Activated naive CD8-positive, alpha-beta T cell treated with anti-CD3 and anti-CD28 coated beads, Interleukin-2, amount 10 ng/mL, durations not matched to agents 7 days and 5 days (primary cell): ENCODE measurements around the gene BHLHA15. TPM values are rescaled to one million over a fixed set of nuclear protein-coding genes. Genes with fewer than 3 reads are reported as not detected.

ENCODE experiments used
- ATAC-seq: fragments of 150-1000 bp; cut with Tn5 transposase; one replicate; pipeline ENCODE4 v1.10.0; 2021; ENCODE audit warnings: low read depth, moderate library complexity
- POLR2A ChIA-PET: fragments of 350-600 bp; sonication (Branson Sonifier 250); formaldehyde crosslinking; loops from one replicate; lab custom pipeline; 2021; ENCODE audit warnings: antibody characterized with exemption; lab: Charles Lee
- DNase-seq: peaks from one replicate; pipeline ENCODE4 v3.0.0; 2021
- H3K27ac Mint-ChIP-seq: one replicate; pipeline ENCODE4 v1.8.0; 2022; ENCODE audit warnings: mild to moderate bottlenecking, mixed read lengths
- H3K27me3 Mint-ChIP-seq: one replicate; pipeline ENCODE4 v1.8.0; 2022; ENCODE audit warnings: mild to moderate bottlenecking, moderate library complexity, mixed read lengths
- H3K36me3 Mint-ChIP-seq: one replicate; pipeline ENCODE4 v1.8.0; 2021; ENCODE audit warnings: mild to moderate bottlenecking, mixed read lengths
- H3K4me1 Mint-ChIP-seq: one replicate; pipeline ENCODE4 v1.8.0; 2021; ENCODE audit warnings: mixed read lengths
- H3K4me3 Mint-ChIP-seq: one replicate; pipeline ENCODE4 v1.8.0; 2022; ENCODE audit warnings: mild to moderate bottlenecking, moderate library complexity, mixed read lengths
- H3K9me3 Mint-ChIP-seq: one replicate; pipeline ENCODE4 v1.8.0; 2021; ENCODE audit warnings: mixed read lengths
- total RNA-seq, 2 experiments: library from RNA; stranded (reverse); gene quantifications; one replicate each; pipeline ENCODE4 v1.2.3, GENCODE V29; 2021

The BHLHA15 gene
- total RNA-seq, 2 experiments from 2014 or later = not detected

DNA sequence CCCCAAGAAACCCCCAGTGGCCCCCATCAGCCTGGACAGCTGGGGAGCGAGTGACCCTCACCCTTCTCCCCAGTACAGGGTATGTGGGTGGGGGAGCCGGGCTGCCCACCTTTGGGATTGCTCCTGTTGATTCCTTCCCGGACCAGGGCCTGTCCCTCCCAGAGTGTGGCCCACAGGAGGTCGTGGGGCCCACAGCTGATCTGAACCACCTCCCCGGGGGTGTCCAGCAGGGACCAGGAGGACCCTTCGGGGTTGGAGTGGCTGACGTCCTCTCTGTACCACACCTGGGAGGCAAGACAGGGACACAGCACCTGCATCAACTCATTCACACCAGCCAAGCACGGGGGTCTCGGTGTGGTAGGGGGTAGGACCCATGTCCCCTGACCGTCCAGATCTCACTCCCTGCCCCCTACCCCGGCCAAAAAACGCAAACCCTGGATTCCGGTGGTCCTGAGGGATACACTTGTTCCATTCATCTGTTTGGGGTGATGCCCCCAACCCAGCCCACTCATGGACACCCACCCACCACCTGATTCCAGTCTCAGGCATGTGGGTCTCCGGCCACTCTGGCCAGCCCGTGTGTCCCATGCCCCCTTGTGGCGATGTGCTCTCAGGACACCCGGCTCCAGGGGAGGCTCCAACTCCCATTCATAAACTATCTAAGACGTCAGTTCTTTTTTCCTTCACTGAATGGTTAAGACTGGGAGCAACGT is 29.9 kb downstream of the BHLHA15 start:
- Mint-ChIP-seq H3K27ac (no peak overlapping the region), H3K27me3 (no peaks in the 10 kb centered on the region), H3K36me3 (peaks cover 6% of the 10 kb centered on the region), H3K9me3 (no peaks in the 10 kb centered on the region), H3K4me1 (no peaks in the 10 kb centered on the region), H3K4me3 (no peak overlapping the region)
- DNase-seq (no peak), ATAC-seq (peak; percentile 43)
- POLR2A ChIA-PET = interaction anchor here (0.8 to 1.1 kb wide), 2 partner anchors 10 to 220 kb away, joined by 4 read pairs; no protein-coding TSS in a partner anchor

DNA sequence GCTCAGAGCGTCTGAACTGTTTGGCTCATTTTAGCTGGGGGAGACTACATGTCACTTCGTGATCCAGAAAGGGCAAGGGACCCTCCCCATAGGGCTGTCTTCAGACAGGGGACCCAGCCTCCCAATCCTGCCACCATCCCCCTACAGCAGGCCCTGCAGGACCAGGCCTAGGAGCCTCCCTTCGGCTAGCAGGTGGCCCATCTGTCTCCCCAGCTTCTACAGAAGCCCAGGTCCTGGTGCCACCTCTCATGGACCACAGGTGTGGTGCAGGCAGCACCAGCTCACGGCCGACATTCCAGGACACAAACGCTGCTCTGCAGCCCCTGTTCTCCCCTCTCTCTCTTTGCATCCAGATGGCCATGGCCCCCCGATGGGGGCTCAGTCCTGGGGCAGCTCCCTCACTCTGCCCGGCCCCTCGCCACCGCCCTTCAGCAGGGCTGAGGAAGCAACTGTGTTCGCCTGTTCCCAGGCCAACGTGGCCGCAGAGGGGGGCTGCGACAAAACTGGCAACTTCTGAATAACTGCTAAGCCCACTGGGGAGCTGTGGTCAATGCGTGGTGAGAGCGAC is 30.5 kb downstream of the BHLHA15 start:
- Mint-ChIP-seq H3K4me3 (no peak overlapping the region), H3K27ac (no peak overlapping the region), H3K9me3 (no peaks in the 10 kb centered on the region), H3K36me3 (peaks cover 6% of the 10 kb centered on the region), H3K27me3 (no peaks in the 10 kb centered on the region), H3K4me1 (no peaks in the 10 kb centered on the region)
- POLR2A ChIA-PET = interaction anchor here (1.1 kb wide), 1 partner anchor 10 kb away, joined by 4 read pairs; no protein-coding TSS in a partner anchor
- ATAC-seq (no peak), DNase-seq (no peak)

DNA sequence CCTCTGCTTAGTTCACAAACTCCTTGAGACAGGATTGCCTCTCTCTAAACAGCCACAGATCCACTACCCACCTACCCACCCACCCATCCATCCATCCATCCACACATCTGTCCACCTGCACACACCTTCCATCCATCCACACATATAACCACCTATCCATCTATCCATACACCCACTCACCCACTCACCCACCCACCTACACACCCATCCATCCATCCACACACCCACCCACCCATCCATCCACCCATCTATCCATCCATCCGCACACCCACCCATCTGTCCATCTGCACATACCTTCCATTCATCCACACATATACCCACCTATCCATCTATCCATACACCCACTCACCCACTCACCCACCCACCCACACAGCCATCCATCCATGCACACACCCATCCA is 31.1 kb downstream of the BHLHA15 start:
- ATAC-seq (no peak), DNase-seq (no peak)
- Mint-ChIP-seq H3K4me1 (no peaks in the 10 kb centered on the region), H3K27ac (no peak overlapping the region), H3K27me3 (no peaks in the 10 kb centered on the region), H3K4me3 (no peak overlapping the region), H3K9me3 (no peaks in the 10 kb centered on the region), H3K36me3 (peaks cover 6% of the 10 kb centered on the region)
- POLR2A ChIA-PET = interaction anchor here (1.1 kb wide), 1 partner anchor 9 kb away, joined by 4 read pairs; no protein-coding TSS in a partner anchor

DNA sequence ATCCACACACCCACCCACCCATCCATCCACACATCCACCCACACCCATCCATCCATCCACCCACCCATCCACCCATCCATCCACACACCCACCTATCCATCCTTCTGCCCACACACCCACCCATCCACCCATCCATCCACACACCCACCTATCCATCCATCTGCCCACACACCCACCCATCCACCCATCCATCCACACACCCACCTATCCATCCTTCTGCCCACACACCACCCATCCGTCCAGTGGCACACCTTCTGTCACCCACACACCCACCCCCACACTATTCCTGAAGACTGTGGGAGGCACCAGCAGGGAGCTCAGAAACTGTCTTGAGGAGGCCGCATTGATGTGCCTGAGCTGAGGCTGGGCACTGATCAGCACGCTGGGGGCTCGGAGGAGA is 31.7 kb downstream of the BHLHA15 start:
- H3K27ac Mint-ChIP-seq = no peak overlapping the region
- peaks cover 7% of the 10 kb centered on the region for H3K36me3 Mint-ChIP-seq
- no peak overlapping the region for H3K4me3 Mint-ChIP-seq
- H3K4me1 Mint-ChIP-seq = peaks cover under 1% of the 10 kb centered on the region
- POLR2A ChIA-PET = no interaction called here
- no peak for DNase-seq
- no peak for ATAC-seq
- H3K27me3 Mint-ChIP-seq = no peaks in the 10 kb centered on the region
- no peaks in the 10 kb centered on the region for H3K9me3 Mint-ChIP-seq

DNA sequence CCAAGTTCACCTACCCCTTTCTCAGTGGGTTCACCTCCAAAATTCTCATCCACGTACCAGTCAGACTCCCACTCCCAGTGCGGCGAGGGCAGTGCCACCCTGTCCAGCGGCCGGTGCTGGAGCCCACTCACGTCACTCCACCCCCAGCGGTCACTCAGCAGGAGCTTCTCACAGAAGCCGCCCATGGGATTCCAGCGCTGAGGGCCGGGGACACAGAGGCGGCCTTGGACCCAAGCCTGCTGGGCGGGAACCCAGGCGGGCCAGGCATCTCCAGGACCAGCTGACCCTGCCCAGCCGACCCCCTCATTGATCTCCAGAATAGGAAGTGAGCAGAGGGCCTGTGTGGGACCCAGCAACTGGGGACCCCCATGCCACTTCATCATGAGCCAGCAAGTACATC is 33.6 kb downstream of the BHLHA15 start:
- POLR2A ChIA-PET = no interaction called here
- no peak overlapping the region for H3K27ac Mint-ChIP-seq
- DNase-seq = no peak
- no peak for ATAC-seq
- no peak overlapping the region for H3K4me3 Mint-ChIP-seq
- no peaks in the 10 kb centered on the region for H3K27me3 Mint-ChIP-seq
- peaks cover 10% of the 10 kb centered on the region for H3K36me3 Mint-ChIP-seq
- H3K4me1 Mint-ChIP-seq = peaks cover 9% of the 10 kb centered on the region
- no peaks in the 10 kb centered on the region for H3K9me3 Mint-ChIP-seq

DNA sequence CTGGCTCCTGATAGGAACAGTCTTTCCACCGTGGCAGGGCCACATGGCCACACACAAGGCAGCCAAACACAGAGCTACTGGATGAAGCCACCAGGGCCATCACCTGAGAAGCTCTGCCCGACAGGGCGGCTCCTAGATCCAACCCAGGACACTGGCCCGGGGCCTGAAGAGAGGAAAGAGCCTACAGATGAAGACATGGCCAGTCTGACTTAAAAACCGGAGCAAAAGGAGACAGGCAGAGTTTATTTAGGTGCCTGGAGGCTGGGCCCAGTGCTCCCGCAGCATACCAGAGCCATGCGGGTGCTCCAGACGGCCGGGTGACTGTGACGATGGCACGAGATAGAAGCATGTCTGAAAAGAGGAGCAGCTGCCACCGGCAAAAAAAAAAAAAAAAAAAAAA is 36.9 kb downstream of the BHLHA15 start:
- Mint-ChIP-seq H3K36me3 (peaks cover 10% of the 10 kb centered on the region), H3K9me3 (no peaks in the 10 kb centered on the region), H3K4me1 (peaks cover 25% of the 10 kb centered on the region), H3K4me3 (no peak overlapping the region), H3K27me3 (no peaks in the 10 kb centered on the region), H3K27ac (peak overlapping the region; percentile 68)
- POLR2A ChIA-PET = no interaction called here
- ATAC-seq (no peak), DNase-seq (no peak)

DNA sequence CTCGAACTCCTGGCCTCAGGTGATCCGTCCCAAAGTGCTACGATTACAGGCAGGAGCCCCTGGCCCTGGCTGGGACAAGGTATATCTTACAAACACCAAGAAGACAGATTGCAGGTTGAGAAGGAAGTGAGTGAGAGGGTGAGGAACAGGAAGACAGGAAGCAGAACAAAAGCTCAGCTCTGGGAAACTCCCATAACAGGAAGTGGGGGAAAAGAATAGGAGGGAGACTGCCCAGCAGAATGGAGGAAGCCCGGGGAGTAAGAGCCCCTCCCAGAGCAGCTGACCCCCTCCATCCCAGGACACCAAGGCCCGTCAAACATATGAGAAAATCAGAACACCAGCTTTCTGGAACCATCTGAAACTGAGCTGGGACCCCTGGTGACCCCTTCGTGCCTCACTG is 37.9 kb downstream of the BHLHA15 start:
- no peaks in the 10 kb centered on the region for H3K27me3 Mint-ChIP-seq
- peak overlapping the region; percentile 64 for H3K4me3 Mint-ChIP-seq
- no peaks in the 10 kb centered on the region for H3K9me3 Mint-ChIP-seq
- peaks cover 10% of the 10 kb centered on the region for H3K36me3 Mint-ChIP-seq
- no peak for ATAC-seq
- peaks cover 29% of the 10 kb centered on the region for H3K4me1 Mint-ChIP-seq
- DNase-seq = no peak
- H3K27ac Mint-ChIP-seq = peak overlapping the region; percentile 94
- POLR2A ChIA-PET = interaction anchor here (1.2 kb wide), 1 partner anchor 46 kb away, joined by 3 read pairs; no protein-coding TSS in a partner anchor

DNA sequence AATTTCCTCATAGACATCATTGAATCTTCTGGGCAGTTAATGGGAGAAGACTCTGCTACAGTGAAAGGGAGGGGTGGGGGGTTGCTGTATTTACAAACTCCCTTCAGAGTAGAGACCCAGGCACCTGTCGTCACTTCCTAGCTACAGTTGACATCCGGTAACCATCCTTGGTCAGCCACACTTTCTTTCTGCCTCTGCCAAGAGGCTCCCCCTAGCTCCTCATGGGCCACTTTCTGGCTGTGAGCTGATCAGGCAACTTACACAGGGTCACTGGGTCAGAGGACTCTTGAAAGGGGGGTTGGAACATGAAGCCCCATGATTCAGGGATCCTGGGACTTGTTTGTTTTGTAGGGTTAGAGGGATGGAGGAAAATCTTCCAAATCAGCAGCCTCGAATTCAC is 39.5 kb downstream of the BHLHA15 start:
- H3K27me3 Mint-ChIP-seq = no peaks in the 10 kb centered on the region

DNA sequence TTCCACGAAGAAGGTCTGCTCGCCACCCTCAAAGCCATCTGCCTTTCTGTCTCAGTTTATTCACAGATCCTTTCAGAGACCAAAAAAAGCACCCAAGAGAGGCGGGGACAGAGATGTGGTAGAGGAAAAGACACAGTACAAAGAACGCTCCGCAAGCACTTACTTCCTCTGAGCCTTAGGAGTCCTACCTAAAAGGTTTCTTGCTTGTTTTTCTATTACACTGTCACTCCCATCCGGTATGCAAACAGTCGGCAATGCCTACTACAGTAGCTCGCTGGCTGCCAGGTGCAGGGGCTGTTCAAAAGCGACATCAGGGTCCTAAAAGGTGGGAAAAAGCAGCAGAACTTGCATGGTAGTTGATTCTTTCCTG is 40.0 kb downstream of the BHLHA15 start:
- Mint-ChIP-seq H3K36me3 (peaks cover 19% of the 10 kb centered on the region), H3K27ac (peak overlapping the region; percentile 94), H3K4me1 (peaks cover 43% of the 10 kb centered on the region), H3K4me3 (peak overlapping the region; percentile 94), H3K27me3 (no peaks in the 10 kb centered on the region), H3K9me3 (no peaks in the 10 kb centered on the region)
- ATAC-seq = peak; percentile 56
- DNase-seq = no peak
- POLR2A ChIA-PET = interaction anchor here (0.9 to 2.2 kb wide), 8 partner anchors 9 to 230 kb away, joined by 3 to 26 read pairs (median 4); partner anchors contain the start of gene BAIAP2L1

More for the DNA sequence above, 39.5 kb downstream of the BHLHA15 start:
- H3K4me1 Mint-ChIP-seq = peaks cover 39% of the 10 kb centered on the region
- DNase-seq (peak; percentile 53), ATAC-seq (peak; percentile 40)
- no peaks in the 10 kb centered on the region for H3K9me3 Mint-ChIP-seq
- H3K27ac Mint-ChIP-seq = peak overlapping the region; percentile 94
- peak overlapping the region; percentile 94 for H3K4me3 Mint-ChIP-seq
- POLR2A ChIA-PET = interaction anchor here (0.6 to 2.2 kb wide), 9 partner anchors 9 to 230 kb away, joined by 3 to 26 read pairs (median 4); partner anchors contain the start of gene BAIAP2L1
- peaks cover 18% of the 10 kb centered on the region for H3K36me3 Mint-ChIP-seq

DNA sequence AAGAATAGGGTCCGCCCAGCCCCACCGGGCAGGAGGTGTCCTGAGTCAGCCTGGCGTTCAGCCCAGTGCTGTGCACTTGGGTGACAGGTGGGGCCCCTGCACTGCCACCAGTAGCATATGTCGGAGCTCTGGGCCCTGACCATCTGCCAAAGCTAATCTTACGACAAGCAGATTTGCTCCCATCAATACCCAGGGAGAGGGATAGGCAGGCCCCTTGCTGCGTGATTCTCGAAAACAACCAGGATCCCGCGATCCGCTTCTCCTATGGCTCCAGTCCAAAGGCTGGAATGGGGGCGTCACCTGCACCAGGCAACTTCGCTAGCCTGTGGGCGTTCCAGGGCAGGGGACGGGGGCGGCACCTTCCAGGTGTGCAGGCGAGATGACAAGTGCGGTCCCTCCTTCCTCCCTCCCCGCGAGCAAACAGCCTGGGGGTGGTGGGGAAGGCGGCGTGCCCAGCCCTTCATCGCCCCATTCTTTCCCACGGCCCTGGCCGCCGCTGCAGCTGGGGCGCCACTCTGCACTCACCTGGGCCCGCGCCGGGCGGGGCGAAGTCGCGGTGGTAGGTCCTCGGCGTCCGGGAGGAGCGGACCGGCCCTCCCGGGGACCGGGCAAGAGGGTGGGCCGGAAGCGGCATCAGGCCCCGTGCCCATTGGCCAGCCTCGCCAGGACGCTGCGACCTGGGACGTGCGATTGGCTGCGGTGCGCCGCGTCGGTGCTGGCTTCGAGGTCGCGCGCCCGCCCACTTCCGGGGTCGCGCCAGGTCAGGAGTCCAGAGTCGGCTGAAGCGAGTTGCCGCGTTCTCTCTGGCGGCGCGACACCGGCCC is 40.6 kb downstream of the BHLHA15 start, which contains the start of gene TECPR1:
TECPR1 (minus strand) TSS at position 632 of the 824 bp plus-strand sequence. CDS start 6,086 bp downstream, outside the sequence.
- POLR2A ChIA-PET = interaction anchor here (1.0 to 2.2 kb wide), 6 partner anchors 10 to 144 kb away, joined by 3 to 26 read pairs (median 4); no protein-coding TSS in a partner anchor
- H3K27me3 Mint-ChIP-seq = no peaks in the 10 kb centered on the region
- peak; percentile 89 for ATAC-seq
- peak; percentile 94 for DNase-seq
- H3K4me1 Mint-ChIP-seq = peaks cover 46% of the 10 kb centered on the region
- H3K4me3 Mint-ChIP-seq = peak within 1 kb of the TSS; percentile 94
- peaks cover 25% of the 10 kb centered on the region for H3K36me3 Mint-ChIP-seq
- no peaks in the 10 kb centered on the region for H3K9me3 Mint-ChIP-seq
- H3K27ac Mint-ChIP-seq = peak within 1 kb of the TSS; percentile 94

DNA sequence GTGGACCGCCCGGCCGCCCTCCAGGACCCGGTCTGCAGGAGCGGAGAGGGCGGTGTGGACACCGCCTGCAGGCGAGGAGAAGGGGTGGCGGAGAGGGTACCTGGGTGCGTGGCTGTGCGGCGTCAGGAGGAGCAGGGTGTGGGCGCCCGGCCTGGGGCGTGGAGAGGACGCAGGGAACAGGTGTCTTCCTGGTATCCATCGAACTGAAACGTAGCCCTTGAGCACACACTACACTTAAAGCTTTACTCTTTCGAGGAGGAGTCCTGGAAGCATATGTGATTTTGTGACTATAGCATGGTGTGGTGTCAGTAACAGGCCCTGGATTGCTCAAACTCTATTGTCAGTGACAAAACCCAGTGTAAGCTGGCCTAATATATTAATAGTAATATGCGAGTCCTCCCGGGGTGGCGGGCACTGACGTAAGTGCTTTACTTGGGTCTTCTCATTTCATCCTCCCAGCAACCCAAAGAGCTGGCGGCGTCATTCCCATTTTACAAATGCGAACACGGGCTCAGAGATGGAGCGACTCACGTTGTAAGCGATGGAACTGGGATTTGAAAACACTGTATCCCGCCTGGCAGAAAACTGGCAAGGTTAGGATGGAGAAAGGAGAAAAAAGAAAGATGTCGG is 41.3 kb downstream of the BHLHA15 start:
- Mint-ChIP-seq H3K9me3 (no peaks in the 10 kb centered on the region), H3K27ac (peak overlapping the region; percentile 94), H3K4me1 (peaks cover 47% of the 10 kb centered on the region), H3K27me3 (no peaks in the 10 kb centered on the region), H3K4me3 (peak overlapping the region; percentile 94), H3K36me3 (peaks cover 29% of the 10 kb centered on the region)
- POLR2A ChIA-PET = interaction anchor here (0.6 to 1.1 kb wide), 3 partner anchors 36 to 146 kb away, joined by 3 read pairs; no protein-coding TSS in a partner anchor
- no peak for ATAC-seq
- no peak for DNase-seq

DNA sequence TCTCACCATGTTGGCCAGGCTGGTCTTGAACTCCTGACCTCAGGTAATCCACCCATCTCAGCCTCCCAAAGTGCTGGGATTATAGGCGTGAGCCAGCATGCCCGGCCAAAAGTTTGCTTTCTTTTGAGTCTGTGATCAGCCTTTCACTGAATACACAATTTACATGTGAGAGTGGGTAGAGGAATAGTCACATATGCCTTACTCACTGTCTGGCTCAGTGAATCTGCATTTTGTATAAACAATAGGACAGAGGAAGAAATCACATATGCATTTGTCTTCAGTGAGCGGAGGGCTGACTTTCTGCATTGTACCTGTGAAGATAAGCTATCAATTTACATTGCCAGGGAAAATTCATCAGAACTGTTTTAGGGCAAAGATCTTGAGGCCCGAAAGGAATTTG is 43.3 kb downstream of the BHLHA15 start:
- H3K4me3 Mint-ChIP-seq = peak overlapping the region; percentile 35
- DNase-seq (no peak), ATAC-seq (no peak)
- peaks cover 30% of the 10 kb centered on the region for H3K36me3 Mint-ChIP-seq
- no peaks in the 10 kb centered on the region for H3K27me3 Mint-ChIP-seq
- peaks cover 2% of the 10 kb centered on the region for H3K9me3 Mint-ChIP-seq
- POLR2A ChIA-PET = no interaction called here
- H3K27ac Mint-ChIP-seq = no peak overlapping the region
- H3K4me1 Mint-ChIP-seq = peaks cover 41% of the 10 kb centered on the region
